Esophagus muscularis mucosa (tissue), 3 donors: Measurements from ENCODE around the gene FUT8.

ENCODE experiments used
- CTCF ChIP-seq, 3 experiments: fragments of 200-600 bp in 2 of 3; fragments of 450-650 bp in 1 of 3; sonication (generic) in 2 of 3; IDR thresholded peaks; one replicate each; pipeline ENCODE4 v1.5.1; 2017 to 2019; ENCODE audit warnings: antibody characterized with exemption in 3 of 3, mild to moderate bottlenecking in 2 of 3, moderate library complexity in 1 of 3
- POLR2A ChIP-seq: fragments of 450-650 bp; IDR thresholded peaks from one replicate; pipeline ENCODE4 v1.6.1; 2017; ENCODE audit warnings: antibody characterized with exemption, moderate library complexity, mild to moderate bottlenecking, low read depth
- POLR2AphosphoS5 ChIP-seq, 2 donors: sonication (generic); formaldehyde crosslinking; IDR thresholded peaks; one replicate each; pipeline ENCODE4 v1.6.1; 2017; ENCODE audit warnings: antibody characterized with exemption in 2 of 2

GRCh38 chr14:65429757-65430156 is 17.2 kb downstream of the FUT8 start:
- TF ChIP-seq CTCF (IDR thresholded peaks at IDR 0.05): no peak
- no peak for TF ChIP-seq POLR2AphosphoS5 (IDR thresholded peaks at IDR 0.05)
- no peak for TF ChIP-seq POLR2A
